Gastroesophageal sphincter (tissue), 3 donors: ENCODE data around the gene AGPAT3.

Source experiments
- CTCF ChIP-seq, 4 experiments: fragments of 200-600 bp in 2 of 4; fragments of 450-650 bp in 2 of 4; sonication (generic) in 1 of 4; IDR thresholded peaks; one replicate each; pipeline ENCODE4 v1.5.1; 2017 to 2019; ENCODE audit warnings: antibody characterized with exemption in 4 of 4, mild to moderate bottlenecking in 2 of 4, moderate library complexity in 2 of 4
- EP300 ChIP-seq: sonication (generic); formaldehyde crosslinking; IDR thresholded peaks from one replicate; pipeline ENCODE4 v1.6.1; 2017; ENCODE audit warnings: antibody characterized with exemption, mild to moderate bottlenecking

GRCh38 chr21:43944078-43944633, 79.1 kb downstream of the AGPAT3 start:
- TF ChIP-seq EP300: no peak
- no peak for TF ChIP-seq CTCF (IDR thresholded peaks at IDR 0.05)
